NCI-H510A (cell line): ENCODE measurements around the gene VASP.
A peak's percentile ranks its signal among the peaks of the same experiment; 100 is the strongest.

Source experiments
- DNase-seq: peaks from one replicate; lab custom pipeline; 2025; lab: John Stamatoyannopoulos, UW

The VASP gene

GRCh38 chr19:45556835-45557234 lies 49.6 kb downstream of the VASP start:
- no peak for DNase-seq

GRCh38 chr19:45558399-45558878 lies 51.2 kb downstream of the VASP start:
- peak; percentile 29 for DNase-seq

- DNase-seq, result no peak
Measured at GRCh38 chr19:45560038-45560437, 52.8 kb downstream of the VASP start.

GRCh38 chr19:45560686-45561085 lies 53.4 kb downstream of the VASP start:
- no peak for DNase-seq

GRCh38 chr19:45564131-45564780 lies 57.0 kb downstream of the VASP start:
- DNase-seq, result no peak

GRCh38 chr19:45567609-45568008 lies 60.3 kb downstream of the VASP start:
- DNase-seq, result no peak

GRCh38 chr19:45568732-45569131 lies 61.5 kb downstream of the VASP start:
- no peak for DNase-seq

GRCh38 chr19:45569619-45570421 lies 62.5 kb downstream of the VASP start:
- no peak for DNase-seq

- no peak for DNase-seq
Measured at GRCh38 chr19:45571457-45572220, 64.4 kb downstream of the VASP start.

- no peak for DNase-seq
Measured at GRCh38 chr19:45574526-45574925, 67.2 kb downstream of the VASP start.

GRCh38 chr19:45575216-45575615 lies 67.9 kb downstream of the VASP start:
- DNase-seq, result no peak
